Sigmoid colon (tissue), 4 donors: ENCODE results near the gene SIK3.
"Not testable (repeated sequence)": the region's sequence is repeated elsewhere in the genome, so short reads cannot be mapped to it uniquely, and the experiment has no call there.

Experiments
- EP300 ChIP-seq, 4 donors: sonication (generic); formaldehyde crosslinking; IDR thresholded peaks; one replicate each; pipeline ENCODE4 v1.6.1; 2017; ENCODE audit warnings: antibody characterized with exemption in 4 of 4
- POLR2A ChIP-seq, 2 donors: fragments of 450-650 bp; IDR thresholded peaks; one replicate each; pipeline ENCODE4 v1.6.1; 2016; ENCODE audit warnings: antibody characterized with exemption in 2 of 2, mild to moderate bottlenecking in 2 of 2, moderate library complexity in 2 of 2
- TF ChIP-seq, protein P1 (sequence below), 4 experiments: fragments of 450-650 bp in 3 of 4; fragments of 200-600 bp in 1 of 4; IDR thresholded peaks; one replicate each; pipeline ENCODE4 v1.5.1; 2016 to 2019; ENCODE audit warnings: antibody characterized with exemption in 4 of 4, mild to moderate bottlenecking in 3 of 4, moderate library complexity in 2 of 4

DNA sequence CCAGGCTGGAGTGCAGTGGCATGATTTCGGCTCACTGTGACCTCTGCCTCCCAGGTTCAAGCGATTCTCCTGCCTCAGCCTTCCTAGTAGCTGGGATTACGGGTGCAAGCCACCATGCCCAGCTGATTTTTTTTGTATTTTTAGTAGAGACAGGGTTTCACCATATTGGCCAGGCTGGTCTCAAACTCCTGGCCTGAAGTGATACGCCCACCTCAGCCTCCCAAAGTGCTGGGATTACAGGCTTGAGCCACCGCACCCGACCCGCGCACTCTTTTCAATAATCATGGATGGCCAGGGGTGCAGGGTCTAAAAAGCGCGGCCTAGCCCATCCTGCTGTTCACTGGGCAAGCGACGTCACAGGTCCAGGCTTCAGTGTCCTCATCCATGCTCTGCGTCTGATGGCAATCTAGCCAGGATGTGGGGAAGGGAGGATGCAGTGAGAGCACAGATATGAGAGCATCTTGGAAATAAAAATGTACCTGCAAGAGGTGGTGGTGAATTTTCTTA is 263.6 kb downstream of the SIK3 start:
- not testable (repeated sequence) for TF ChIP-seq EP300, POLR2A (IDR thresholded peaks at IDR 0.05)
- TF ChIP-seq, protein P1, sequence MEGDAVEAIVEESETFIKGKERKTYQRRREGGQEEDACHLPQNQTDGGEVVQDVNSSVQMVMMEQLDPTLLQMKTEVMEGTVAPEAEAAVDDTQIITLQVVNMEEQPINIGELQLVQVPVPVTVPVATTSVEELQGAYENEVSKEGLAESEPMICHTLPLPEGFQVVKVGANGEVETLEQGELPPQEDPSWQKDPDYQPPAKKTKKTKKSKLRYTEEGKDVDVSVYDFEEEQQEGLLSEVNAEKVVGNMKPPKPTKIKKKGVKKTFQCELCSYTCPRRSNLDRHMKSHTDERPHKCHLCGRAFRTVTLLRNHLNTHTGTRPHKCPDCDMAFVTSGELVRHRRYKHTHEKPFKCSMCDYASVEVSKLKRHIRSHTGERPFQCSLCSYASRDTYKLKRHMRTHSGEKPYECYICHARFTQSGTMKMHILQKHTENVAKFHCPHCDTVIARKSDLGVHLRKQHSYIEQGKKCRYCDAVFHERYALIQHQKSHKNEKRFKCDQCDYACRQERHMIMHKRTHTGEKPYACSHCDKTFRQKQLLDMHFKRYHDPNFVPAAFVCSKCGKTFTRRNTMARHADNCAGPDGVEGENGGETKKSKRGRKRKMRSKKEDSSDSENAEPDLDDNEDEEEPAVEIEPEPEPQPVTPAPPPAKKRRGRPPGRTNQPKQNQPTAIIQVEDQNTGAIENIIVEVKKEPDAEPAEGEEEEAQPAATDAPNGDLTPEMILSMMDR (IDR thresholded peaks at IDR 0.05): not testable (repeated sequence)
